H1 (cell line): ENCODE measurements around the gene PIAS4. TPM values are rescaled to one million over a fixed set of nuclear protein-coding genes. Genes with fewer than 3 reads are reported as not detected.
A peak's percentile ranks its signal among the peaks of the same experiment; 100 is the strongest.

Experiments
- CTCF ChIA-PET: fragments of 300-600 bp; sonication (Branson Sonifier 250); formaldehyde crosslinking; loops from one replicate; lab custom pipeline; 2021; ENCODE audit not compliant: partially characterized antibody; lab: Charles Lee
- POLR2A ChIA-PET: fragments of 300-600 bp; sonication (Branson Sonifier 250); formaldehyde crosslinking; loops from one replicate; lab custom pipeline; 2021; ENCODE audit warnings: inconsistent platforms; ENCODE audit not compliant: partially characterized antibody; lab: Charles Lee
- DNase-seq, 2 experiments: peaks; one replicate each; pipeline versions ENCODE4 v3.0.0 to v3.0.0-alpha.2; 2010 to 2022; ENCODE audit warnings: low spot score in 2 of 2, low read depth in 1 of 2, mixed read lengths in 1 of 2
- FAIRE-seq: peaks from 2 replicates; lab custom pipeline; 2011; peaks lifted over from hg19 to GRCh38; lab: Jason Lieb, UNC
- H2AFZ ChIP-seq: 2 replicates; pipeline ENCODE4 v1.8.1; 2012; ENCODE audit warnings: low read length, inconsistent platforms
- H2AK5ac ChIP-seq: 2 replicates; pipeline ENCODE4 v1.6.1; 2013; ENCODE audit warnings: low read depth, low read length
- H2BK120ac ChIP-seq: replicated peaks from 2 replicates; pipeline ENCODE3; 2013; ENCODE audit warnings: low read depth, low read length, inconsistent platforms
- H2BK12ac ChIP-seq: 2 replicates; pipeline ENCODE4 v1.6.1; 2013; ENCODE audit warnings: low read depth, low read length
- H2BK15ac ChIP-seq: 2 replicates; pipeline ENCODE4 v1.6.1; 2013; ENCODE audit warnings: low read length
- H2BK20ac ChIP-seq: 2 replicates; pipeline ENCODE4 v1.6.1; 2013; ENCODE audit warnings: low read length
- H2BK5ac ChIP-seq: 2 replicates; pipeline ENCODE4 v1.6.1; 2013; ENCODE audit warnings: low read depth, low read length
- H3K14ac ChIP-seq: 2 replicates; pipeline ENCODE4 v1.6.1; 2013; ENCODE audit warnings: inconsistent platforms; ENCODE audit not compliant: insufficient read length
- H3K18ac ChIP-seq: 2 replicates; pipeline ENCODE4 v1.6.1; 2013; ENCODE audit warnings: low read length; ENCODE audit errors: extremely low read depth
- H3K23ac ChIP-seq: 2 replicates; pipeline ENCODE4 v1.6.1; 2013; ENCODE audit warnings: inconsistent platforms; ENCODE audit not compliant: insufficient read length
- H3K23me2 ChIP-seq: 2 replicates; pipeline ENCODE4 v1.6.1; 2013; ENCODE audit warnings: low read depth, low read length
- H3K27ac ChIP-seq: 2 replicates; pipeline ENCODE4 v1.6.1; 2011; ENCODE audit warnings: low read depth, low read length, inconsistent platforms
- H3K27me3 ChIP-seq, 4 experiments: replicated peaks in 1 of 4; 1 replicate in 1 of 4; 2 replicates in 3 of 4; pipeline versions ENCODE4 v1.6.1 to v1.8.1; 2011 to 2013; ENCODE audit warnings: low read length in 3 of 4, mild to moderate bottlenecking in 3 of 4, inconsistent platforms in 2 of 4, mixed read lengths in 2 of 4, moderate library complexity in 1 of 4; ENCODE audit not compliant: control insufficient read depth in 3 of 4, insufficient read depth in 3 of 4; ENCODE audit errors: extremely low read depth in 1 of 4
- H3K36me3 ChIP-seq, 4 experiments: 2 replicates each; pipeline versions ENCODE4 v1.6.1 to v1.8.1; 2011 to 2013; ENCODE audit warnings: mild to moderate bottlenecking in 4 of 4, low read length in 3 of 4, moderate library complexity in 2 of 4, control low read depth in 1 of 4, inconsistent platforms in 1 of 4; ENCODE audit not compliant: insufficient read depth in 4 of 4, control insufficient read depth in 2 of 4
- H3K4ac ChIP-seq: replicated peaks from 2 replicates; pipeline ENCODE3; 2013; ENCODE audit warnings: low read length, low read depth, mixed read lengths, inconsistent platforms; ENCODE audit not compliant: insufficient read length
- H3K4me1 ChIP-seq, 4 experiments: replicated peaks in 1 of 4; 1 replicate in 1 of 4; 2 replicates in 3 of 4; pipeline versions ENCODE4 v1.6.1 to v1.8.1; 2011 to 2013; ENCODE audit warnings: low read length in 3 of 4, inconsistent platforms in 2 of 4, mixed read lengths in 1 of 4; ENCODE audit not compliant: insufficient read depth in 4 of 4, control insufficient read depth in 3 of 4
- H3K4me2 ChIP-seq, 2 experiments: 2 replicates each; pipeline versions ENCODE4 v1.6.1 to v1.8.1; 2011 to 2013; ENCODE audit warnings: low read depth in 2 of 2, low read length in 2 of 2, control low read depth in 1 of 2, inconsistent platforms in 1 of 2, mild to moderate bottlenecking in 1 of 2; ENCODE audit not compliant: insufficient read depth in 1 of 2
- H3K4me3 ChIP-seq, 4 experiments: fragments of 200-600, 300-600 bp in 1 of 4; sonication (generic), shearing (Covaris generic), sonication (Bioruptor Twin) in 1 of 4; 2 replicates each; pipeline versions ENCODE4 v1.5.1 to v1.8.1; 2011 to 2016; ENCODE audit warnings: low read length in 4 of 4, low read depth in 3 of 4, control low read depth in 2 of 4, inconsistent platforms in 2 of 4, mild to moderate bottlenecking in 2 of 4, mixed read lengths in 1 of 4, moderate library complexity in 1 of 4; ENCODE audit not compliant: insufficient read depth in 2 of 4; ENCODE audit errors: extremely low read depth in 1 of 4
- H3K56ac ChIP-seq: replicated peaks from 2 replicates; pipeline ENCODE3; 2013; ENCODE audit warnings: low read depth, mild to moderate bottlenecking, mixed read lengths, low read length, inconsistent platforms; ENCODE audit not compliant: insufficient read length
- H3K79me1 ChIP-seq: 2 replicates; pipeline ENCODE4 v1.6.1; 2013; ENCODE audit warnings: low read depth, low read length, control low read depth
- H3K79me2 ChIP-seq, 2 experiments: 2 replicates each; pipeline versions ENCODE4 v1.6.1 to v1.8.1; 2012 to 2013; ENCODE audit warnings: low read length in 2 of 2, mild to moderate bottlenecking in 2 of 2, inconsistent platforms in 1 of 2; ENCODE audit not compliant: insufficient read depth in 2 of 2, control insufficient read depth in 1 of 2
- H3K9ac ChIP-seq, 4 experiments: replicated peaks in 1 of 4; 1 replicate in 1 of 4; 2 replicates in 3 of 4; pipeline versions ENCODE4 v1.6.1 to v1.8.1; 2011 to 2013; ENCODE audit warnings: low read depth in 3 of 4, low read length in 3 of 4, control low read depth in 2 of 4, mild to moderate bottlenecking in 2 of 4, moderate library complexity in 2 of 4, inconsistent platforms in 1 of 4; ENCODE audit errors: extremely low read depth in 1 of 4
- H3K9me3 ChIP-seq, 2 experiments: 2 replicates each; pipeline versions ENCODE4 v1.6.1 to v1.8.1; 2012 to 2013; ENCODE audit warnings: mild to moderate bottlenecking in 2 of 2, moderate library complexity in 2 of 2, control low read depth in 1 of 2, inconsistent platforms in 1 of 2, low read depth in 1 of 2, low read length in 1 of 2, mixed read lengths in 1 of 2; ENCODE audit not compliant: insufficient read depth in 2 of 2
- H4K20me1 ChIP-seq, 2 experiments: replicated peaks in 1 of 2; 2 replicates each; pipeline versions ENCODE3 to v1.8.1; 2011 to 2013; ENCODE audit warnings: inconsistent platforms in 2 of 2, low read length in 2 of 2, mild to moderate bottlenecking in 1 of 2; ENCODE audit not compliant: insufficient read depth in 2 of 2, control insufficient read depth in 1 of 2
- H4K5ac ChIP-seq: 2 replicates; pipeline ENCODE4 v1.6.1; 2013; ENCODE audit warnings: low read length, low read depth, mixed read lengths, inconsistent platforms; ENCODE audit not compliant: insufficient read length
- H4K8ac ChIP-seq: 2 replicates; pipeline ENCODE4 v1.8.0; 2013; ENCODE audit warnings: mild to moderate bottlenecking, moderate library complexity, low read length, inconsistent platforms; ENCODE audit not compliant: insufficient read depth; ENCODE audit errors: extremely low read depth
- H4K91ac ChIP-seq: replicated peaks from 2 replicates; pipeline ENCODE3; 2013; ENCODE audit warnings: low read length, mixed read lengths, inconsistent platforms; ENCODE audit not compliant: insufficient read length
- CBX8 ChIP-seq: fragments of 300-800, 300-1000 bp; sonication (generic); IDR thresholded peaks from 2 replicates; pipeline ENCODE4 v1.7.1; 2016; ENCODE audit warnings: low read depth, low read length, borderline replicate concordance
- CTCF ChIP-seq, 3 experiments: IDR thresholded peaks; 1 replicate in 2 of 3; 2 replicates in 1 of 3; pipeline versions ENCODE4 v1.5.1 to v1.6.1; 2011; ENCODE audit warnings: low read length in 3 of 3, mild to moderate bottlenecking in 3 of 3, inconsistent platforms in 2 of 3, low read depth in 1 of 3, moderate library complexity in 1 of 3; ENCODE audit not compliant: insufficient read depth in 1 of 3; ENCODE audit errors: control extremely low read depth in 1 of 3
- EGR1 ChIP-seq: IDR thresholded peaks from 2 replicates; pipeline ENCODE4 v1.6.1; 2011; ENCODE audit warnings: low read depth, low read length, borderline replicate concordance
- HDAC6 ChIP-seq: IDR thresholded peaks from one replicate; pipeline ENCODE4 v1.7.1; 2012; ENCODE audit warnings: low read depth, mild to moderate bottlenecking, inconsistent platforms, low read length, moderate library complexity
- KDM1A ChIP-seq: fragments of 200-600, 300-600 bp; sonication (generic); IDR thresholded peaks from 2 replicates; pipeline ENCODE4 v1.7.1; 2016; ENCODE audit warnings: mild to moderate bottlenecking, low read length, borderline replicate concordance
- KDM4A ChIP-seq: IDR thresholded peaks from one replicate; pipeline ENCODE4 v1.7.1; 2012; ENCODE audit warnings: low read depth, mild to moderate bottlenecking, moderate library complexity, low read length, inconsistent platforms; ENCODE audit not compliant: severe bottlenecking
- SP4 ChIP-seq: IDR thresholded peaks from 2 replicates; pipeline ENCODE4 v1.6.1; 2012; ENCODE audit warnings: low read length, inconsistent platforms
- TAF7 ChIP-seq: optimal IDR thresholded peaks from 2 replicates; pipeline ENCODE3; 2011; ENCODE audit warnings: low read depth, mild to moderate bottlenecking, inconsistent platforms, low read length, moderate library complexity, borderline replicate concordance
- WGBS, 2 experiments: shearing (Covaris generic) in 1 of 2; methylation state at CpG; one replicate each; pipeline versions ENCODE4 v1.1.6 to v1.1.7; 2013 to 2015; ENCODE audit warnings: low lambda C conversion rate in 2 of 2, mixed read lengths in 2 of 2, inconsistent platforms in 1 of 2, low coverage in 1 of 2, missing lambda C conversion rate in 1 of 2; ENCODE audit not compliant: insufficient replicate concordance in 2 of 2, insufficient coverage in 1 of 2, insufficient read length in 1 of 2; ENCODE audit errors: extremely low coverage in 1 of 2, missing lambda C conversion rate in 1 of 2; 5-methylcytosine and 5-hydroxymethylcytosine counted together
- polyA plus RNA-seq, 7 experiments: library from polyadenylated mRNA; depleted of rRNA in 3 of 7; stranded (reverse) in 5 of 7; unstranded in 2 of 7; fragments of >200 nt in 5 of 7; fragments of 200-250 nt in 2 of 7; gene quantifications; 1 replicate in 5 of 7; 2 replicates in 1 of 7; 4 replicates in 1 of 7; pipeline versions ENCODE4 v1.2.1 to v1.2.3, GENCODE V29; 2011 to 2013; ENCODE audit warnings: missing spikeins in 2 of 7, mixed read lengths in 2 of 7
- total RNA-seq: library from RNA; stranded (reverse); fragmentation: NEBNext Ultra II Directional; extraction: Animal tissue kit (Norgen Biotek cat#: 25700); gene quantifications from 2 replicates; pipeline ENCODE4 v1.2.1, GENCODE V29; 2021

Gene PIAS4
- total and polyA plus RNA-seq, 2 of the 8 experiments (the other 6 are each of a cell fraction or from before 2014, with no cell fraction given), result 30.2 to 51.4 TPM

DNA sequence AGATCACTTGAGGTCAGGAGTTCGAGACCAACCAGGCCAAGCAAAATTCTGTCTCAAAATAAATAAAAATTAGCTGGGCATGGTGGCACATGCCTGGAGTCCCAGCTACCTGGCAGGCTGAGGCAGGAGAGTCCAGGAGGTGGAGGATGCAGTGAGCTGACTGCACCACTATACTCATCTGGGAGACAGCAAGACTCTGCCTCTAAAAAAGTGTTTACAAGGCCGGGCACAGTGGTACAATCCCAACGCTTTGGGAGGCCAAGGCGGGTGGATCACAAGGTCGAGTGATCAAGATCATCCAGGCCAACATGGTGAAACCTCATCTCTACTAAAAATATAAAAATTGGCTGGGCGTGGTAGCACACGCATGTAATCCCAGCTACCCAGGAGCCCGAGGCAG lies 32.4 kb upstream of the PIAS4 start:
- Histone ChIP-seq H3K4me1 (no peaks in the 10 kb centered on the region; a peak in 3 of 7 replicates), H2AK5ac (no peak overlapping the region), H3K14ac (no peak overlapping the region), H3K9me3 (no peaks in the 10 kb centered on the region), H3K27me3 (no peaks in the 10 kb centered on the region), H2BK20ac (no peak overlapping the region), H3K4me3 (no peak overlapping the region), H3K56ac (no peak overlapping the region), H3K23me2 (peaks cover 4% of the 10 kb centered on the region; the same call in 1 of the 2 replicates), H4K91ac (no peak overlapping the region), H2BK15ac (no peak overlapping the region), H4K8ac (no peak overlapping the region), H3K18ac (no peak overlapping the region), H3K4me2 (no peak overlapping the region), H3K79me2 (peaks cover 2 to 23% of the 10 kb centered on the region in 2 experiments; a peak in 3 of 4 replicates), H3K23ac (no peak overlapping the region), H3K9ac (no peak overlapping the region), H3K27ac (no peak overlapping the region; the same call in 1 of the 2 replicates), H3K79me1 (peaks cover 7% of the 10 kb centered on the region; the same call in 1 of the 2 replicates), H3K4ac (no peak overlapping the region), H2AFZ (no peak overlapping the region), H4K20me1 (peaks cover 41 to 43% of the 10 kb centered on the region in 2 experiments), H4K5ac (no peak overlapping the region), H3K36me3 (peaks cover 42 to 53% (median 50%) of the 10 kb centered on the region in 4 experiments), H2BK5ac (no peak overlapping the region), H2BK12ac (no peak overlapping the region), H2BK120ac (no peak overlapping the region)
- ChIA-PET POLR2A (interaction anchor here (0.6 to 12.0 kb wide), 13 partner anchors 9 to 368 kb away, joined by 3 to 870 read pairs (median 3); partner anchors contain the start of genes DAPK3, EEF2 and NMRK2), CTCF (interaction anchor here (0.6 to 1.0 kb wide), 3 partner anchors 12 to 247 kb away, joined by 3 to 8 read pairs (median 3); no protein-coding TSS in a partner anchor)
- no peak for FAIRE-seq
- 96% methylated on average over 8 of the region's 8 CpGs; no CpG with 5 or more reads in 1 of the 2 experiments for WGBS, 2 experiments
- DNase-seq, result peak in 1 of 2 experiments; percentile 40
- TF ChIP-seq HDAC6, result no peak
- no peak for TF ChIP-seq KDM4A
- TF ChIP-seq EGR1, result no peak
- no peak for TF ChIP-seq KDM1A
- TF ChIP-seq CBX8, result no peak
- TF ChIP-seq CTCF (IDR thresholded peaks at IDR 0.05; ENCODE audit: control extremely low read depth in 1 of 3, insufficient read depth in 1 of 3, low read depth in 1 of 3, low read length in 3 of 3), result no peak
- no peak for TF ChIP-seq TAF7
- TF ChIP-seq SP4, result no peak
